ENCODE measurements around the gene DHX36. TPM values are rescaled to one million over a fixed set of nuclear protein-coding genes. Genes with fewer than 3 reads are reported as not detected.

The DHX36 gene
- total and polyA plus RNA-seq, 10 of the 15 experiments (the other 5 are each of a cell fraction or from before 2014, with no cell fraction given), result 16.2 to 70.5 (median 41.6) TPM

DNA sequence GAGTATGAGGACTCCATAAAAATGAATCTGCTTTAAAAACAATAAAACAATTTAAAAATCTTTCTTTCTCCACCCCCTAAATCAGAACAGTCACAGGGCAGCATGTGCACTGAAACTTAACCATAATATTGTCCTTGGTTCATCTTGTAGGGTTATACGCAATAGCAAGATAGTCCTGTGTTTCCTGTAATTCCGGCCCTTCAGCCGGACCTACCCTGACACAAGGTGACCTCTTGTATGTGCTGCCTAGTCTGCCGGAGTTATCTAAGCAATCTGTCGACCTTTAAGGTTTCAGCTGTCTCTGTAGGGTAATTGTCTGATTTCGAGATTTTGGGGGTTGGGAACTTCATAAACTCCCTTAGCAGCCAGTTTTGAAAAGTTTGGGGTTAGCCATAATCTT, 99.9 kb downstream of the DHX36 start:
- Histone ChIP-seq H3K27me3 (replicated peaks in 1 of 2; ENCODE audit: control insufficient read depth in 2 of 2, insufficient read depth in 2 of 2, low read length in 1 of 2) (no peaks in the 10 kb centered on the region), H2AFZ (ENCODE audit: control insufficient read depth, low read depth, low read length) (no peak overlapping the region), H3K9me3 (replicated peaks; ENCODE audit: control insufficient read depth, insufficient read depth, low read length) (no peaks in the 10 kb centered on the region), H3K9ac (ENCODE audit: control insufficient read depth, insufficient read depth, low read length) (no peak overlapping the region), H3K79me2 (ENCODE audit: control insufficient read depth, insufficient read depth, low read length) (no peaks in the 10 kb centered on the region), H3K4me2 (ENCODE audit: control insufficient read depth, insufficient read depth) (no peak overlapping the region), H4K20me1 (ENCODE audit: control insufficient read depth, insufficient read depth) (no peaks in the 10 kb centered on the region), H3K4me3 (no peak overlapping the region), H3K36me3 (ENCODE audit: control insufficient read depth in 2 of 2, insufficient read depth in 2 of 2, low read length in 1 of 2) (no peaks in the 10 kb centered on the region), H3K4me1 (ENCODE audit: control insufficient read depth, insufficient read depth, low read length) (no peaks in the 10 kb centered on the region), H3K27ac (ENCODE audit: control insufficient read depth, insufficient read depth) (no peak overlapping the region)
- CTCF ChIA-PET, result no interaction called here
- ATAC-seq (no peak), FAIRE-seq (no peak), DNase-seq (ENCODE audit: low read depth, low spot score) (no peak)
- SMC1A ChIA-PET (ENCODE audit: uncharacterized antibody, unreplicated experiment), result no interaction called here
- 30% methylated on average over 6 of the region's 6 CpGs for WGBS (ENCODE audit: insufficient coverage, insufficient replicate concordance, low lambda C conversion rate, missing lambda C conversion rate)
- POLR2A ChIA-PET, result no interaction called here
- BruUV-seq (replicated peaks), result no TSS peak
- in situ Hi-C loops (cut with MboI) (no loop called here), intact Hi-C loops (cut with micrococcal nuclease; ENCODE audit: unreplicated experiment) (no loop called here)
- RAD21 ChIA-PET (ENCODE audit: unreplicated experiment), result no interaction called here
- TF ChIP-seq TCF7 (IDR thresholded peaks at IDR 0.05; ENCODE audit: borderline replicate concordance) (no peak), IKZF2 (IDR thresholded peaks at IDR 0.05) (no peak), WRNIP1 (IDR thresholded peaks at IDR 0.05; ENCODE audit: borderline replicate concordance, low read depth, low read length) (no peak), ZNF384 (IDR thresholded peaks at IDR 0.05; ENCODE audit: borderline replicate concordance, low read depth, low read length) (no peak), ZBTB33 (IDR thresholded peaks at IDR 0.05) (no peak), MTA3 (IDR thresholded peaks at IDR 0.05; ENCODE audit: borderline replicate concordance, low read length) (no peak), NFYA (IDR thresholded peaks at IDR 0.05; ENCODE audit: borderline replicate concordance, low read depth, low read length) (no peak), LARP7 (IDR thresholded peaks at IDR 0.05) (no peak), CUX1 (IDR thresholded peaks at IDR 0.05; ENCODE audit: insufficient replicate concordance, low read depth, low read length) (no peak), HDAC6 (IDR thresholded peaks at IDR 0.05; ENCODE audit: unreplicated experiment) (no peak)
- TF ChIP-seq, protein P1, sequence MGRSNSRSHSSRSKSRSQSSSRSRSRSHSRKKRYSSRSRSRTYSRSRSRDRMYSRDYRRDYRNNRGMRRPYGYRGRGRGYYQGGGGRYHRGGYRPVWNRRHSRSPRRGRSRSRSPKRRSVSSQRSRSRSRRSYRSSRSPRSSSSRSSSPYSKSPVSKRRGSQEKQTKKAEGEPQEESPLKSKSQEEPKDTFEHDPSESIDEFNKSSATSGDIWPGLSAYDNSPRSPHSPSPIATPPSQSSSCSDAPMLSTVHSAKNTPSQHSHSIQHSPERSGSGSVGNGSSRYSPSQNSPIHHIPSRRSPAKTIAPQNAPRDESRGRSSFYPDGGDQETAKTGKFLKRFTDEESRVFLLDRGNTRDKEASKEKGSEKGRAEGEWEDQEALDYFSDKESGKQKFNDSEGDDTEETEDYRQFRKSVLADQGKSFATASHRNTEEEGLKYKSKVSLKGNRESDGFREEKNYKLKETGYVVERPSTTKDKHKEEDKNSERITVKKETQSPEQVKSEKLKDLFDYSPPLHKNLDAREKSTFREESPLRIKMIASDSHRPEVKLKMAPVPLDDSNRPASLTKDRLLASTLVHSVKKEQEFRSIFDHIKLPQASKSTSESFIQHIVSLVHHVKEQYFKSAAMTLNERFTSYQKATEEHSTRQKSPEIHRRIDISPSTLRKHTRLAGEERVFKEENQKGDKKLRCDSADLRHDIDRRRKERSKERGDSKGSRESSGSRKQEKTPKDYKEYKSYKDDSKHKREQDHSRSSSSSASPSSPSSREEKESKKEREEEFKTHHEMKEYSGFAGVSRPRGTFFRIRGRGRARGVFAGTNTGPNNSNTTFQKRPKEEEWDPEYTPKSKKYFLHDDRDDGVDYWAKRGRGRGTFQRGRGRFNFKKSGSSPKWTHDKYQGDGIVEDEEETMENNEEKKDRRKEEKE (IDR thresholded peaks at IDR 0.05), result no peak
- TF ChIP-seq, protein P2, sequence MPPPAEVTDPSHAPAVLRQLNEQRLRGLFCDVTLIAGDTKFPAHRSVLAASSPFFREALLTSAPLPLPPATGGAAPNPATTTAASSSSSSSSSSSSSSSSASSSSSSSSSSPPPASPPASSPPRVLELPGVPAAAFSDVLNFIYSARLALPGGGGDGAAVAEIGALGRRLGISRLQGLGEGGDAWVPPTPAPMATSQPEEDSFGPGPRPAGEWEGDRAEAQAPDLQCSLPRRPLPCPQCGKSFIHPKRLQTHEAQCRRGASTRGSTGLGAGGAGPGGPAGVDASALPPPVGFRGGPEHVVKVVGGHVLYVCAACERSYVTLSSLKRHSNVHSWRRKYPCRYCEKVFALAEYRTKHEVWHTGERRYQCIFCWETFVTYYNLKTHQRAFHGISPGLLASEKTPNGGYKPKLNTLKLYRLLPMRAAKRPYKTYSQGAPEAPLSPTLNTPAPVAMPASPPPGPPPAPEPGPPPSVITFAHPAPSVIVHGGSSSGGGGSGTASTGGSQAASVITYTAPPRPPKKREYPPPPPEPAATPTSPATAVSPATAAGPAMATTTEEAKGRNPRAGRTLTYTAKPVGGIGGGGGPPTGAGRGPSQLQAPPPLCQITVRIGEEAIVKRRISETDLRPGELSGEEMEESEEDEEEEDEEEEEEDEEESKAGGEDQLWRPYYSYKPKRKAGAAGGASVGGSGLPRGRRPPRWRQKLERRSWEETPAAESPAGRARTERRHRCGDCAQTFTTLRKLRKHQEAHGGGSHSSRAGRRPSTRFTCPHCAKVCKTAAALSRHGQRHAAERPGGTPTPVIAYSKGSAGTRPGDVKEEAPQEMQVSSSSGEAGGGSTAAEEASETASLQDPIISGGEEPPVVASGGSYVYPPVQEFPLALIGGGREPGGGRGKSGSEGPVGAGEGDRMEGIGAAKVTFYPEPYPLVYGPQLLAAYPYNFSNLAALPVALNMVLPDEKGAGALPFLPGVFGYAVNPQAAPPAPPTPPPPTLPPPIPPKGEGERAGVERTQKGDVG (CRISPR knock-in tag; IDR thresholded peaks at IDR 0.05), result no peak
